ENCODE results near the gene CEP135. TPM values are rescaled to one million over a fixed set of nuclear protein-coding genes. Genes with fewer than 3 reads are reported as not detected.
A peak's percentile ranks its signal among the peaks of the same experiment; 100 is the strongest.

The CEP135 gene
- polyA plus RNA-seq, 1 donor (not counting 4 experiments of a cell fraction or from before 2014, with no cell fraction given) = 5.4 TPM

DNA sequence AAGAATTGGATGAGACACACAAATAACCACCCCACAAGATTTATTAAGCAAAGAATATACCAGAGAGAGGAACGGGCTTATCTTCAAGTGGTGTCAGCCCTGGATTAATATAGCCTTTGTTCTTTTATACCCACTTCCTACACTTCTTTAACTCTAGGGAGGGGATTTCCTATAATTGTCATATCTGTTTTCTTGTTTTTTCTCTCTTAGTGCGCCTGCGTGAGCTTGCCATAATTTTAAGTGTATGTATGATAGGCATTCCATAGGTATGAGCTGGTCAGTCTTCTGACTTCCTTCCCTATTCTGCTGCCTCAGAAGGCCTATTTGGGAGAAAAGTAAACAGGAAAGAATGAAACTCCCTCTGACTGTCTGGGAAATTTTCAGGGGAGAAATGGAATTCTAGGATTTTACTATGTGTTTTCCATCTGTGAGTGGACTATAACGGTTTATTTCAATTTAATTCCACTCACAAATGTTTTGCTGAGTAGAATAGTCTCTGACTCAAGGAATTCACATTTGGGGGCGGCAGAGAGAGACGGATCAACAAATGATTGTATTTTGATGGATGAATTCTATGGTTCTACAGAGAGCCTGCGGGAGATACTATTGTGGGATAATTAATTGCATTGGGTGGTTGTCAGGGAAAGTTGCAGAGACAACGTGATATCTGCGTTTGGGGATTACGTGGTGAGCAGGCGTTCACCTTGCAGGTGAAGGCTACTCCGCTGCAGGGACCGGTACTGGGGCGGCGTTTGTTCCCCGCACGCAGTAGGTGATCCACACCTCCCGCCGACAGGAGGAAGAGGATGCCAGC, 626 bp upstream of the CEP135 start:
- Histone ChIP-seq H3K4me3 (ENCODE audit: control insufficient read depth in 2 of 3, extremely low read depth in 1 of 3, insufficient read depth in 2 of 3, low read depth in 1 of 3, low read length in 3 of 3) (peak overlapping the region; percentile 55 to 94 (median 90)), H3K79me2 (ENCODE audit: control insufficient read depth, insufficient read depth, low read length) (peaks cover 28% of the 10 kb centered on the region), H3K4me1 (ENCODE audit: control insufficient read depth, extremely low read depth, insufficient read depth, low read length) (peaks cover 16% of the 10 kb centered on the region), H3K9me3 (ENCODE audit: control insufficient read depth, low read depth, low read length) (no peaks in the 10 kb centered on the region), H3K27me3 (ENCODE audit: control insufficient read depth, extremely low read depth, insufficient read depth, low read length) (no peaks in the 10 kb centered on the region), H3K36me3 (ENCODE audit: control insufficient read depth in 2 of 2, extremely low read depth in 1 of 2, insufficient read depth in 2 of 2, low read length in 2 of 2) (no peaks in the 10 kb centered on the region), H4K20me1 (ENCODE audit: control insufficient read depth, extremely low read depth, insufficient read depth, low read length) (no peaks in the 10 kb centered on the region), H3K27ac (ENCODE audit: control insufficient read depth, insufficient read depth, low read length) (peak overlapping the region; percentile 95), H3K9me1 (ENCODE audit: control insufficient read depth, extremely low read depth, insufficient read depth, low read length) (no peaks in the 10 kb centered on the region), H3K9ac (ENCODE audit: control insufficient read depth, extremely low read depth, insufficient read depth, low read length) (peak overlapping the region; percentile 87), H2AFZ (ENCODE audit: control insufficient read depth, low read length) (peak overlapping the region; percentile 87), H3K4me2 (ENCODE audit: control insufficient read depth, extremely low read depth, insufficient read depth, low read depth, low read length) (peak overlapping the region; percentile 98)
- DNase-seq (ENCODE audit: low read depth, low spot score) (peak; percentile 77), FAIRE-seq (peak; percentile 48)
- dilution Hi-C loops (cut with MboI; ENCODE audit: extremely low pct_ligation_motif_present, low sequenced_read_pairs) = no loop called here
- no peak for TF ChIP-seq EZH2 (IDR thresholded peaks at IDR 0.05; ENCODE audit: low read length)

DNA sequence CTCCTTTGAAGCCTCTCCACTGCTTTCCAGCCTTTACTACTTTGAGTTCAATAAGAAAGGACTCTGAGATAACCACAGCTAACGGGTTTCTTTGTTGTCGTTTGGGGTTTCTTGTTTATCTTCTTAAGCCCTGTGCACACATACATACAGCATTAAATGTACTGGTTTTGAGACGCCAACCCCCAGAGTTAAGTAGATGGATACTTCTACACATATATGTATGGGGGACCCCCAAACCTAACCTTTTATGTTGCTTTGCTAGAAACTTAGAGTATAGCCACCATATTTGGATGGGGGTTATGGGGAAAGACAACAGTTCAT, 697 bp downstream of the CEP135 start:
- no peak for DNase-seq (ENCODE audit: low read depth, low spot score)
- TF ChIP-seq CTCF (optimal IDR thresholded peaks at IDR 0.05 in 1 of 3, IDR thresholded peaks at IDR 0.05 in 1 of 3, conservative IDR thresholded peaks at IDR 0.05 in 1 of 3; ENCODE audit: extremely low read depth in 1 of 3, insufficient read depth in 2 of 3, low read length in 3 of 3) (no peak), EZH2 (IDR thresholded peaks at IDR 0.05; ENCODE audit: low read length) (no peak)
- H3K79me2 ChIP-seq (ENCODE audit: control insufficient read depth, insufficient read depth, low read length) = peaks cover 28% of the 10 kb centered on the region
- peak overlapping the region; percentile 55 to 94 (median 90) for H3K4me3 ChIP-seq (ENCODE audit: control insufficient read depth in 2 of 3, extremely low read depth in 1 of 3, insufficient read depth in 2 of 3, low read depth in 1 of 3, low read length in 3 of 3)
- H3K27me3 ChIP-seq (ENCODE audit: control insufficient read depth, extremely low read depth, insufficient read depth, low read length) = no peaks in the 10 kb centered on the region
- peak overlapping the region; percentile 98 for H3K4me2 ChIP-seq (ENCODE audit: control insufficient read depth, extremely low read depth, insufficient read depth, low read depth, low read length)
- peak overlapping the region; percentile 87 for H3K9ac ChIP-seq (ENCODE audit: control insufficient read depth, extremely low read depth, insufficient read depth, low read length)
- H3K9me3 ChIP-seq (ENCODE audit: control insufficient read depth, low read depth, low read length) = no peaks in the 10 kb centered on the region
- no peaks in the 10 kb centered on the region for H3K9me1 ChIP-seq (ENCODE audit: control insufficient read depth, extremely low read depth, insufficient read depth, low read length)
- H3K4me1 ChIP-seq (ENCODE audit: control insufficient read depth, extremely low read depth, insufficient read depth, low read length) = peaks cover 16% of the 10 kb centered on the region
- no peaks in the 10 kb centered on the region for H4K20me1 ChIP-seq (ENCODE audit: control insufficient read depth, extremely low read depth, insufficient read depth, low read length)
- H3K27ac ChIP-seq (ENCODE audit: control insufficient read depth, insufficient read depth, low read length) = peak overlapping the region; percentile 95
- peak overlapping the region; percentile 92 for H2AFZ ChIP-seq (ENCODE audit: control insufficient read depth, low read length)
- no peaks in the 10 kb centered on the region for H3K36me3 ChIP-seq (ENCODE audit: control insufficient read depth in 2 of 2, extremely low read depth in 1 of 2, insufficient read depth in 2 of 2, low read length in 2 of 2)
- dilution Hi-C loops (cut with MboI; ENCODE audit: extremely low pct_ligation_motif_present, low sequenced_read_pairs) = no loop called here
- no peak for FAIRE-seq

Measured in keratinocyte (primary cell).